HL-60 (cell line): ENCODE data around the gene FARS2.

ENCODE experiments used
- DNase-seq, 2 experiments: peaks; one replicate each; pipeline ENCODE4 v3.0.0-alpha.2; 2010 to 2020; ENCODE audit warnings: low read depth in 1 of 2, low spot score in 1 of 2
- H3K27ac ChIP-seq: fragments of 250-450 bp; sonication (Bioruptor Pico); replicated peaks from 2 replicates; pipeline ENCODE4 v1.5.1; 2020; ENCODE audit warnings: mild to moderate bottlenecking, moderate library complexity
- H3K27me3 ChIP-seq: fragments of 250-450 bp; sonication (Bioruptor Pico); 2 replicates; pipeline ENCODE4 v1.5.1; 2021; ENCODE audit warnings: mild to moderate bottlenecking, moderate library complexity; ENCODE audit not compliant: insufficient read depth, poor library complexity, severe bottlenecking
- H3K4me3 ChIP-seq: replicated peaks from 2 replicates; pipeline ENCODE4 v1.5.1; 2011; ENCODE audit warnings: mild to moderate bottlenecking, control low read depth, low read length; ENCODE audit not compliant: insufficient read depth
- CTCF ChIP-seq: IDR thresholded peaks from one replicate; pipeline ENCODE4 v1.5.1; 2011; ENCODE audit warnings: low read length, control low read depth, inconsistent platforms; ENCODE audit not compliant: insufficient read depth
- GABPA ChIP-seq: IDR thresholded peaks from 2 replicates; pipeline ENCODE4 v1.6.1; 2012; ENCODE audit warnings: low read depth
- POLR2AphosphoS5 ChIP-seq: IDR thresholded peaks from 2 replicates; pipeline ENCODE4 v1.6.1; 2012; ENCODE audit warnings: low read depth
- SPI1 ChIP-seq: IDR thresholded peaks from 2 replicates; pipeline ENCODE4 v1.6.1; 2012; ENCODE audit warnings: low read depth, mild to moderate bottlenecking, borderline replicate concordance
- TF ChIP-seq, protein P1 (sequence below): IDR thresholded peaks from 2 replicates; pipeline ENCODE4 v1.6.1; 2012; ENCODE audit warnings: low read depth; ENCODE audit not compliant: insufficient replicate concordance

The FARS2 gene

DNA sequence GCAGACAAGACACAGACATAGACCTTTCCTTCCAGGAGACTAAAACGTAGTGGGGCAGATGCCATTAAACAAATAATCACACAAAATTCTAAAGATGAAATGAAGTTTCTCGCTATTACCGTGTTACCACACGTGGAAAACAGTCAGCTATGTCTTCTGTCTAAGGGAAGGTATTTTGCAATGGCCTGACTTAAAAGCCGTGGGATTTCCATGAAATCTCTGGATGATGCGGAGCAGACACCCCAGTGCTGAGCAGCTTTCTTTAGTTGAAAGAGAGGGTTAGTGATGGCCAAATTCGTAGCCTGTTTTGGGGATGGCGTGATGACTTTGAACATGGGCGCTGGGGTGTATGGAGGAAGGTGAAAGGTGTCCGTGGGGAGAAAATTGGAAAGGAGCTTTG lies 463.6 kb downstream of the FARS2 start:
- no peak overlapping the region for H3K4me3 ChIP-seq
- H3K27ac ChIP-seq: no peak overlapping the region; the same call in 1 of the 2 replicates
- no peak for DNase-seq
- TF ChIP-seq POLR2AphosphoS5 (no peak), SPI1 (no peak), CTCF (no peak), GABPA (no peak)
- TF ChIP-seq, protein P1, sequence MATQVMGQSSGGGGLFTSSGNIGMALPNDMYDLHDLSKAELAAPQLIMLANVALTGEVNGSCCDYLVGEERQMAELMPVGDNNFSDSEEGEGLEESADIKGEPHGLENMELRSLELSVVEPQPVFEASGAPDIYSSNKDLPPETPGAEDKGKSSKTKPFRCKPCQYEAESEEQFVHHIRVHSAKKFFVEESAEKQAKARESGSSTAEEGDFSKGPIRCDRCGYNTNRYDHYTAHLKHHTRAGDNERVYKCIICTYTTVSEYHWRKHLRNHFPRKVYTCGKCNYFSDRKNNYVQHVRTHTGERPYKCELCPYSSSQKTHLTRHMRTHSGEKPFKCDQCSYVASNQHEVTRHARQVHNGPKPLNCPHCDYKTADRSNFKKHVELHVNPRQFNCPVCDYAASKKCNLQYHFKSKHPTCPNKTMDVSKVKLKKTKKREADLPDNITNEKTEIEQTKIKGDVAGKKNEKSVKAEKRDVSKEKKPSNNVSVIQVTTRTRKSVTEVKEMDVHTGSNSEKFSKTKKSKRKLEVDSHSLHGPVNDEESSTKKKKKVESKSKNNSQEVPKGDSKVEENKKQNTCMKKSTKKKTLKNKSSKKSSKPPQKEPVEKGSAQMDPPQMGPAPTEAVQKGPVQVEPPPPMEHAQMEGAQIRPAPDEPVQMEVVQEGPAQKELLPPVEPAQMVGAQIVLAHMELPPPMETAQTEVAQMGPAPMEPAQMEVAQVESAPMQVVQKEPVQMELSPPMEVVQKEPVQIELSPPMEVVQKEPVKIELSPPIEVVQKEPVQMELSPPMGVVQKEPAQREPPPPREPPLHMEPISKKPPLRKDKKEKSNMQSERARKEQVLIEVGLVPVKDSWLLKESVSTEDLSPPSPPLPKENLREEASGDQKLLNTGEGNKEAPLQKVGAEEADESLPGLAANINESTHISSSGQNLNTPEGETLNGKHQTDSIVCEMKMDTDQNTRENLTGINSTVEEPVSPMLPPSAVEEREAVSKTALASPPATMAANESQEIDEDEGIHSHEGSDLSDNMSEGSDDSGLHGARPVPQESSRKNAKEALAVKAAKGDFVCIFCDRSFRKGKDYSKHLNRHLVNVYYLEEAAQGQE: no peak
- no peaks in the 10 kb centered on the region for H3K27me3 ChIP-seq

- no peak for TF ChIP-seq GABPA
- TF ChIP-seq, protein P1: no peak
- TF ChIP-seq CTCF: no peak
- TF ChIP-seq POLR2AphosphoS5: no peak
- TF ChIP-seq SPI1: no peak
- Histone ChIP-seq H3K27ac (no peak overlapping the region), H3K4me3 (no peak overlapping the region), H3K27me3 (no peaks in the 10 kb centered on the region)
- no peak for DNase-seq
Observed at GRCh38 chr6:5726976-5727718, 465.8 kb downstream of the FARS2 start.

- Histone ChIP-seq H3K27me3 (no peaks in the 10 kb centered on the region), H3K27ac (no peak overlapping the region), H3K4me3 (no peak overlapping the region)
- no peak for DNase-seq
- TF ChIP-seq, protein P1: no peak
- TF ChIP-seq SPI1 (no peak), CTCF (no peak), POLR2AphosphoS5 (no peak), GABPA (no peak)
Observed at GRCh38 chr6:5728351-5729079, 467.2 kb downstream of the FARS2 start.
